GM23338 (cell line): ENCODE results near the gene OTULINL. TPM values are rescaled to one million over a fixed set of nuclear protein-coding genes. Genes with fewer than 3 reads are reported as not detected.

Experiments
- ATAC-seq: fragments of 200-7000 bp; cut with Tn5 transposase; 3 replicates; pipeline ENCODE4 v1.9.1; 2020
- DNase-seq: peaks from one replicate; pipeline ENCODE4 v3.0.0-alpha.2; 2015; ENCODE audit warnings: low spot score
- H2AFZ ChIP-seq: fragments of 200-600 bp; sonication (generic); 2 replicates; pipeline ENCODE4 v1.8.0; 2016; ENCODE audit warnings: antibody characterized with exemption, mild to moderate bottlenecking, moderate library complexity
- H3F3A ChIP-seq: fragments of 200-600 bp; sonication (generic); replicated peaks from 2 replicates; pipeline ENCODE4 v1.8.0; 2017; ENCODE audit warnings: antibody characterized with exemption, mixed run types, low read depth
- H3K27ac ChIP-seq: fragments of 200-600 bp; sonication (generic); 2 replicates; pipeline ENCODE4 v1.6.1; 2016; ENCODE audit warnings: low read depth
- H3K27me3 ChIP-seq: fragments of 200-600 bp; sonication (generic); 2 replicates; pipeline ENCODE4 v1.8.0; 2016; ENCODE audit warnings: mild to moderate bottlenecking, mixed run types, moderate library complexity; ENCODE audit not compliant: insufficient read depth
- H3K36me3 ChIP-seq: fragments of 200-600 bp; sonication (generic); 2 replicates; pipeline ENCODE4 v1.8.0; 2016; ENCODE audit warnings: mild to moderate bottlenecking; ENCODE audit not compliant: insufficient read depth
- H3K4me1 ChIP-seq: fragments of 200-600 bp; sonication (generic); 2 replicates; pipeline ENCODE4 v1.8.0; 2016; ENCODE audit warnings: mild to moderate bottlenecking, moderate library complexity; ENCODE audit not compliant: insufficient read depth
- H3K4me2 ChIP-seq: fragments of 200-600 bp; sonication (generic); 2 replicates; pipeline ENCODE4 v1.7.1; 2017; ENCODE audit warnings: mixed run types
- H3K4me3 ChIP-seq: fragments of 200-600 bp; sonication (generic); 2 replicates; pipeline ENCODE4 v1.6.1; 2016; ENCODE audit warnings: mixed run types
- H3K79me2 ChIP-seq: fragments of 200-600 bp; sonication (generic); replicated peaks from 2 replicates; pipeline ENCODE4 v1.8.0; 2017; ENCODE audit warnings: mild to moderate bottlenecking; ENCODE audit not compliant: insufficient read depth
- H3K9me2 ChIP-seq: fragments of 200-600 bp; sonication (generic); 2 replicates; pipeline ENCODE4 v1.8.0; 2017; ENCODE audit not compliant: insufficient read depth
- H4K20me1 ChIP-seq: fragments of 200-600 bp; sonication (generic); replicated peaks from 2 replicates; pipeline ENCODE4 v1.8.0; 2017; ENCODE audit warnings: mild to moderate bottlenecking; ENCODE audit not compliant: insufficient read depth
- H3K27ac Mint-ChIP-seq: 2 replicates; pipeline ENCODE4 v1.8.0; 2020; ENCODE audit warnings: inconsistent platforms, mild to moderate bottlenecking, moderate library complexity, mixed read lengths
- H3K27me3 Mint-ChIP-seq: 3 replicates; pipeline ENCODE4 v1.8.0; 2022; ENCODE audit warnings: low read depth, mild to moderate bottlenecking, moderate library complexity, mixed read lengths, inconsistent platforms; ENCODE audit not compliant: insufficient read depth, poor library complexity
- H3K36me3 Mint-ChIP-seq: 3 replicates; pipeline ENCODE4 v1.8.0; 2021; ENCODE audit warnings: low read depth, mild to moderate bottlenecking, inconsistent platforms, moderate library complexity, mixed read lengths
- H3K4me1 Mint-ChIP-seq: 3 replicates; pipeline ENCODE4 v1.8.0; 2020; ENCODE audit warnings: mild to moderate bottlenecking, inconsistent platforms, mixed read lengths
- H3K4me3 Mint-ChIP-seq: 3 replicates; pipeline ENCODE4 v1.8.0; 2021; ENCODE audit warnings: moderate library complexity, mild to moderate bottlenecking, inconsistent platforms, mixed read lengths
- H3K9me3 Mint-ChIP-seq: 3 replicates; pipeline ENCODE4 v1.8.0; 2020; ENCODE audit warnings: moderate library complexity, mild to moderate bottlenecking, inconsistent platforms, mixed read lengths
- CREB1 ChIP-seq: fragments of 250-450 bp; sonication (Bioruptor Pico); IDR thresholded peaks from 2 replicates; pipeline ENCODE4 v1.5.0; 2020; ENCODE audit warnings: low read depth, mild to moderate bottlenecking, moderate library complexity
- CTCF ChIP-seq, 2 experiments: fragments of 200-600 bp in 1 of 2; sonication (generic) in 1 of 2; conservative IDR thresholded peaks; 2 replicates each; pipeline versions ENCODE4 v1.5.1 to v1.6.1; 2016 to 2017; ENCODE audit warnings: antibody characterized with exemption in 2 of 2, low read depth in 2 of 2, mild to moderate bottlenecking in 2 of 2, moderate library complexity in 1 of 2
- ETS1 ChIP-seq: IDR thresholded peaks from 2 replicates; pipeline ENCODE4 v1.6.1; 2016; ENCODE audit warnings: antibody characterized with exemption
- EZH2 ChIP-seq: fragments of 200-600 bp; sonication (generic); IDR thresholded peaks from one replicate; pipeline ENCODE4 v1.8.0; 2017; ENCODE audit warnings: antibody characterized with exemption, mild to moderate bottlenecking, low read depth; ENCODE audit not compliant: unreplicated experiment
- EZH2phosphoT487 ChIP-seq: fragments of 200-600 bp; sonication (generic); IDR thresholded peaks from one replicate; pipeline ENCODE4 v1.8.1; 2018; ENCODE audit warnings: antibody characterized with exemption; ENCODE audit not compliant: unreplicated experiment
- JUNB ChIP-seq: IDR thresholded peaks from one replicate; pipeline ENCODE4 v1.6.1; 2016; ENCODE audit warnings: antibody characterized with exemption; ENCODE audit not compliant: unreplicated experiment
- NANOG ChIP-seq: IDR thresholded peaks from 2 replicates; pipeline ENCODE4 v1.6.1; 2016; ENCODE audit warnings: antibody characterized with exemption, borderline replicate concordance
- POLR2AphosphoS5 ChIP-seq: IDR thresholded peaks from 2 replicates; pipeline ENCODE4 v1.6.1; 2016; ENCODE audit warnings: antibody characterized with exemption, low read depth
- STAT1 ChIP-seq: IDR thresholded peaks from one replicate; pipeline ENCODE4 v1.6.1; 2016; ENCODE audit warnings: antibody characterized with exemption; ENCODE audit not compliant: unreplicated experiment
- ZNF114 ChIP-seq: fragments of 250-450 bp; sonication (Bioruptor Pico); IDR thresholded peaks from 2 replicates; pipeline ENCODE4 v1.5.0; 2020; ENCODE audit warnings: mild to moderate bottlenecking, moderate library complexity
- ZNF331 ChIP-seq: fragments of 250-450 bp; sonication (Bioruptor Pico); IDR thresholded peaks from 2 replicates; pipeline ENCODE4 v1.5.0; 2020; ENCODE audit warnings: low read depth, mild to moderate bottlenecking, moderate library complexity
- ZNF462 ChIP-seq: fragments of 250-450 bp; sonication (Bioruptor Pico); IDR thresholded peaks from 2 replicates; pipeline ENCODE4 v1.5.0; 2020; ENCODE audit warnings: mild to moderate bottlenecking, moderate library complexity
- polyA plus RNA-seq: library from polyadenylated mRNA; unstranded; fragments of >200 nt; fragmentation: Nextera tagmentation; extraction: Ambion mirVana; gene quantifications from 2 replicates; pipeline ENCODE4 v1.2.1, GENCODE V29; 2016
- total RNA-seq: library from RNA; depleted of rRNA; stranded (reverse); fragments of >200 nt; shearing (Covaris generic); gene quantifications from 2 replicates; pipeline ENCODE4 v1.2.3, GENCODE V29; 2014
- TF ChIP-seq, protein P1 (sequence below): IDR thresholded peaks from one replicate; pipeline ENCODE4 v1.6.1; 2018; ENCODE audit warnings: antibody characterized with exemption; ENCODE audit not compliant: unreplicated experiment

Gene OTULINL
- total and polyA plus RNA-seq, 2 experiments from 2014 or later = 6.3 to 7.6 TPM

DNA sequence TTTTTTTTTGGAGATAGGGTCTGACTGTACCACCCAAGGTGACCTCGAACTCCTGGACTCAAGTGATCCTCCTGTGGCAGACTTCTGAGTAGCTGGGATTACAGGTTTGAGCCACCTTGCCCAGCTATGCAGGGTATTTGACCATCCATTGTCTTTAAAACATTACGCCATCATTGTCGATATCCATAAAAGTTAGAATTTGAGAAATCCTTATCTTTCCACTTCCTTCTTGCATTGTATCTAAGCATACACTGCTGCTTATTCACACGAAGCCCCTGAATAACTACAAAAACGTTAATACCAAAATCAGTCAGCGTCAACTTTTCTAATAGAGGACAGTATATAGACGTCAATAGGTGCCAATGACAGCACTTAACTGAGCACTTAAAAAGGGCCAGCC lies 5.4 kb upstream of the OTULINL start:
- no peak overlapping the region for H2AFZ ChIP-seq
- Mint-ChIP-seq H3K9me3 (peaks cover 2% of the 10 kb centered on the region; the same call in 1 of the 3 replicates), H3K27ac (no peak overlapping the region), H3K4me3 (no peak overlapping the region), H3K27me3 (peaks cover 7% of the 10 kb centered on the region), H3K36me3 (no peaks in the 10 kb centered on the region), H3K4me1 (peaks cover 5% of the 10 kb centered on the region; the same call in 2 of the 3 replicates)
- H4K20me1 ChIP-seq = no peaks in the 10 kb centered on the region
- no peak overlapping the region for H3K4me2 ChIP-seq
- H3K4me3 ChIP-seq = no peak overlapping the region
- TF ChIP-seq ETS1 (no peak), CREB1 (CRISPR knock-in tag) (no peak), EZH2phosphoT487 (no peak), NANOG (no peak), POLR2AphosphoS5 (no peak), STAT1 (no peak), ZNF114 (no peak), ZNF462 (CRISPR knock-in tag) (no peak), ZNF331 (CRISPR knock-in tag) (no peak), CTCF (conservative IDR thresholded peaks at IDR 0.05; ENCODE audit: low read depth in 2 of 2) (no peak), JUNB (no peak), EZH2 (no peak)
- TF ChIP-seq, protein P1, sequence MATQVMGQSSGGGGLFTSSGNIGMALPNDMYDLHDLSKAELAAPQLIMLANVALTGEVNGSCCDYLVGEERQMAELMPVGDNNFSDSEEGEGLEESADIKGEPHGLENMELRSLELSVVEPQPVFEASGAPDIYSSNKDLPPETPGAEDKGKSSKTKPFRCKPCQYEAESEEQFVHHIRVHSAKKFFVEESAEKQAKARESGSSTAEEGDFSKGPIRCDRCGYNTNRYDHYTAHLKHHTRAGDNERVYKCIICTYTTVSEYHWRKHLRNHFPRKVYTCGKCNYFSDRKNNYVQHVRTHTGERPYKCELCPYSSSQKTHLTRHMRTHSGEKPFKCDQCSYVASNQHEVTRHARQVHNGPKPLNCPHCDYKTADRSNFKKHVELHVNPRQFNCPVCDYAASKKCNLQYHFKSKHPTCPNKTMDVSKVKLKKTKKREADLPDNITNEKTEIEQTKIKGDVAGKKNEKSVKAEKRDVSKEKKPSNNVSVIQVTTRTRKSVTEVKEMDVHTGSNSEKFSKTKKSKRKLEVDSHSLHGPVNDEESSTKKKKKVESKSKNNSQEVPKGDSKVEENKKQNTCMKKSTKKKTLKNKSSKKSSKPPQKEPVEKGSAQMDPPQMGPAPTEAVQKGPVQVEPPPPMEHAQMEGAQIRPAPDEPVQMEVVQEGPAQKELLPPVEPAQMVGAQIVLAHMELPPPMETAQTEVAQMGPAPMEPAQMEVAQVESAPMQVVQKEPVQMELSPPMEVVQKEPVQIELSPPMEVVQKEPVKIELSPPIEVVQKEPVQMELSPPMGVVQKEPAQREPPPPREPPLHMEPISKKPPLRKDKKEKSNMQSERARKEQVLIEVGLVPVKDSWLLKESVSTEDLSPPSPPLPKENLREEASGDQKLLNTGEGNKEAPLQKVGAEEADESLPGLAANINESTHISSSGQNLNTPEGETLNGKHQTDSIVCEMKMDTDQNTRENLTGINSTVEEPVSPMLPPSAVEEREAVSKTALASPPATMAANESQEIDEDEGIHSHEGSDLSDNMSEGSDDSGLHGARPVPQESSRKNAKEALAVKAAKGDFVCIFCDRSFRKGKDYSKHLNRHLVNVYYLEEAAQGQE = no peak
- no peaks in the 10 kb centered on the region for H3K79me2 ChIP-seq
- no peak for ATAC-seq
- no peaks in the 10 kb centered on the region for H3K36me3 ChIP-seq
- H3K27me3 ChIP-seq = peaks cover 22% of the 10 kb centered on the region
- H3K27ac ChIP-seq = no peak overlapping the region
- H3K4me1 ChIP-seq = peaks cover 9% of the 10 kb centered on the region; the same call in 1 of the 2 replicates
- DNase-seq = no peak
- H3F3A ChIP-seq = no peaks in the 10 kb centered on the region
- 0 out of 2 replicates have a peak, but pooled peaks cover 4% of the 10 kb centered on the region for H3K9me2 ChIP-seq
